HCT116 (cell line): ENCODE results near the gene SLC13A3. TPM values are rescaled to one million over a fixed set of nuclear protein-coding genes. Genes with fewer than 3 reads are reported as not detected.

Experiments used
- ATAC-seq: fragments of 200-7000 bp; cut with Tn5 transposase; 2 replicates; pipeline ENCODE4 v1.9.1; 2020; ENCODE audit warnings: mild to moderate bottlenecking, moderate library complexity
- BruUV-seq: library from RNA; stranded (reverse); fragments of 400-500 nt; replicated peaks from 2 replicates; lab custom pipeline; 2021; lab: Mats Ljungman, UMichigan
- CTCF ChIA-PET: fragments of 300-600 bp; sonication (Branson Sonifier 250); formaldehyde crosslinking; loops from one replicate; lab custom pipeline; 2021; ENCODE audit warnings: antibody characterized with exemption; lab: Charles Lee
- POLR2A ChIA-PET: fragments of 300-600, 350-600 bp; sonication (Branson Sonifier 250); formaldehyde crosslinking; loops from one replicate; lab custom pipeline; 2021; ENCODE audit warnings: antibody characterized with exemption; lab: Charles Lee
- RAD21 ChIA-PET, 2 experiments: fragments of 300-600 bp; sonication (Branson Sonifier 250); formaldehyde crosslinking; loops; one replicate each; lab custom pipeline; 2023; ENCODE audit warnings: low total read pairs in 2 of 2; ENCODE audit not compliant: uncharacterized antibody in 2 of 2, unreplicated experiment in 2 of 2, low non-redundant PET in 1 of 2; lab: Charles Lee
- DNase-seq: peaks from one replicate; pipeline ENCODE4 v3.0.0-alpha.2; 2010; ENCODE audit warnings: low read depth, low spot score
- H2AFZ ChIP-seq: fragments of 200-600 bp; shearing (Covaris generic), sonication (generic); 2 replicates; pipeline ENCODE4 v1.6.1; 2017; ENCODE audit warnings: low read depth, mixed run types, mixed read lengths, antibody characterized with exemption, low read length; ENCODE audit not compliant: poor library complexity, severe bottlenecking
- H3K27ac ChIP-seq: 2 replicates; pipeline ENCODE4 v1.5.1; 2012; ENCODE audit warnings: low read depth, low read length
- H3K27me3 ChIP-seq: fragments of 200-600 bp; sonication (generic); 2 replicates; pipeline ENCODE4 v1.6.1; 2016; ENCODE audit warnings: mixed run types, low read length, mixed read lengths; ENCODE audit not compliant: insufficient read depth
- H3K36me3 ChIP-seq, 2 experiments: fragments of 200-500 bp in 1 of 2; fragments of 200-600 bp in 1 of 2; sonication (Bioruptor generic) in 1 of 2; sonication (generic) in 1 of 2; 2 replicates each; pipeline versions ENCODE4 v1.5.1 to v1.6.1; 2014 to 2016; ENCODE audit warnings: low read length in 2 of 2, inconsistent platforms in 1 of 2, mixed read lengths in 1 of 2, mixed run types in 1 of 2; ENCODE audit not compliant: insufficient read depth in 2 of 2, control insufficient read depth in 1 of 2
- H3K4me1 ChIP-seq, 2 experiments: fragments of 200-600 bp in 1 of 2; sonication (generic) in 1 of 2; 2 replicates each; pipeline versions ENCODE4 v1.5.1 to v1.6.1; 2012 to 2017; ENCODE audit warnings: low read length in 2 of 2, inconsistent platforms in 1 of 2, mild to moderate bottlenecking in 1 of 2, mixed read lengths in 1 of 2, mixed run types in 1 of 2, moderate library complexity in 1 of 2; ENCODE audit not compliant: insufficient read depth in 2 of 2, control insufficient read depth in 1 of 2
- H3K4me2 ChIP-seq: fragments of 200-600 bp; sonication (generic); 2 replicates; pipeline ENCODE4 v1.6.1; 2017; ENCODE audit warnings: mixed run types, low read length, mixed read lengths
- H3K4me3 ChIP-seq, 2 experiments: fragments of 200-600 bp in 1 of 2; sonication (generic) in 1 of 2; replicated peaks in 1 of 2; 2 replicates each; pipeline ENCODE4 v1.5.1; 2011 to 2016; ENCODE audit warnings: low read length in 2 of 2, control low read depth in 1 of 2, low read depth in 1 of 2, mild to moderate bottlenecking in 1 of 2, mixed read lengths in 1 of 2, mixed run types in 1 of 2
- H3K79me2 ChIP-seq: fragments of 200-600 bp; sonication (generic); 2 replicates; pipeline ENCODE4 v1.6.1; 2017; ENCODE audit warnings: mild to moderate bottlenecking, mixed run types, low read length, moderate library complexity, mixed read lengths; ENCODE audit not compliant: insufficient read depth
- H3K9ac ChIP-seq: fragments of 200-600 bp; sonication (generic); 2 replicates; pipeline ENCODE4 v1.6.1; 2016; ENCODE audit warnings: low read length, mixed read lengths
- H3K9me2 ChIP-seq: fragments of 200-600 bp; sonication (generic), shearing (Covaris generic); 2 replicates; pipeline ENCODE4 v1.6.1; 2017; ENCODE audit warnings: mixed run types, mild to moderate bottlenecking, moderate library complexity; ENCODE audit not compliant: insufficient read depth
- H3K9me3 ChIP-seq, 2 experiments: fragments of 200-500 bp in 1 of 2; fragments of 200-600 bp in 1 of 2; sonication (Bioruptor generic) in 1 of 2; sonication (generic) in 1 of 2; 2 replicates each; pipeline ENCODE4 v1.6.1; 2014 to 2017; ENCODE audit warnings: low read length in 2 of 2, mixed read lengths in 2 of 2, inconsistent platforms in 1 of 2, low read depth in 1 of 2, mild to moderate bottlenecking in 1 of 2, mixed run types in 1 of 2, moderate library complexity in 1 of 2; ENCODE audit not compliant: control insufficient read depth in 1 of 2, insufficient read depth in 1 of 2
- H4K20me1 ChIP-seq: fragments of 200-600 bp; sonication (generic), shearing (Covaris generic); 2 replicates; pipeline ENCODE4 v1.6.1; 2017; ENCODE audit warnings: mixed run types, mild to moderate bottlenecking, moderate library complexity; ENCODE audit not compliant: insufficient read depth
- ATF3 ChIP-seq: IDR thresholded peaks from 2 replicates; pipeline ENCODE4 v1.6.1; 2012
- CEBPB ChIP-seq: IDR thresholded peaks from 2 replicates; pipeline ENCODE4 v1.6.1; 2012; ENCODE audit warnings: low read depth
- ELF1 ChIP-seq: IDR thresholded peaks from 2 replicates; pipeline ENCODE4 v1.6.1; 2012; ENCODE audit warnings: low read depth, borderline replicate concordance
- EZH2 ChIP-seq: fragments of 200-600 bp; sonication (generic); IDR thresholded peaks from 2 replicates; pipeline ENCODE4 v1.6.1; 2017; ENCODE audit warnings: antibody characterized with exemption, mixed run types
- EZH2phosphoT487 ChIP-seq: fragments of 200-600 bp; IDR thresholded peaks from 2 replicates; pipeline ENCODE4 v1.6.1; 2018; ENCODE audit warnings: antibody characterized with exemption, borderline replicate concordance
- FOSL1 ChIP-seq: IDR thresholded peaks from 2 replicates; pipeline ENCODE4 v1.6.1; 2012; ENCODE audit warnings: low read depth
- RAD21 ChIP-seq: IDR thresholded peaks from 2 replicates; pipeline ENCODE4 v1.6.1; 2012; ENCODE audit warnings: low read depth, mild to moderate bottlenecking
- REST ChIP-seq: IDR thresholded peaks from 2 replicates; pipeline ENCODE4 v1.6.1; 2012; ENCODE audit warnings: low read depth
- SIN3A ChIP-seq: IDR thresholded peaks from 2 replicates; pipeline ENCODE4 v1.6.1; 2012; ENCODE audit warnings: low read depth
- SP1 ChIP-seq: IDR thresholded peaks from 2 replicates; pipeline ENCODE4 v1.6.1; 2012; ENCODE audit warnings: low read depth
- TCF7L2 ChIP-seq: IDR thresholded peaks from 2 replicates; pipeline ENCODE4 v1.7.0; 2011; ENCODE audit warnings: borderline replicate concordance, inconsistent platforms; ENCODE audit not compliant: insufficient read depth, insufficient read length; ENCODE audit errors: extremely low read depth
- YY1 ChIP-seq: IDR thresholded peaks from 2 replicates; pipeline ENCODE4 v1.6.1; 2011; ENCODE audit warnings: low read length, low read depth, moderate library complexity, mild to moderate bottlenecking; ENCODE audit not compliant: insufficient replicate concordance; ENCODE audit errors: extremely low read depth
- ZBTB33 ChIP-seq: IDR thresholded peaks from 2 replicates; pipeline ENCODE4 v1.6.1; 2011; ENCODE audit warnings: mild to moderate bottlenecking, low read length, moderate library complexity; ENCODE audit not compliant: insufficient replicate concordance; ENCODE audit errors: extremely low read depth
- intact Hi-C: fragments of 100-400 bp; cut with micrococcal nuclease; formaldehyde crosslinking; loops from 2 replicates; pipeline ENCODE4 v1.10.0; 2022
- total RNA-seq: library from RNA; stranded (reverse); gene quantifications from one replicate; pipeline ENCODE4 v1.2.1, GENCODE V29; 2021; ENCODE audit not compliant: unreplicated experiment

The SLC13A3 gene
- total RNA-seq, 1 experiment from 2014 or later: not detected

GRCh38 chr20:46569961-46570360, 81.3 kb downstream of the SLC13A3 start (continued):
- TF ChIP-seq ATF3: no peak
- TF ChIP-seq SP1: no peak
- TF ChIP-seq, all 23 proteins: peak for 0

- ChIA-PET POLR2A (no interaction called here), CTCF (interaction anchor here (1.4 kb wide), 1 partner anchor 10 kb away, joined by 3 read pairs; no protein-coding TSS in a partner anchor), RAD21 (no interaction called here)
- Histone ChIP-seq H3K36me3 (no peaks in the 10 kb centered on the region), H3K27ac (no peak overlapping the region), H3K4me2 (no peak overlapping the region), H2AFZ (no peak overlapping the region), H3K27me3 (0 out of 2 replicates have a peak, but pooled peaks cover 2% of the 10 kb centered on the region), H3K4me1 (no peaks in the 10 kb centered on the region), H3K9me3 (no peaks in the 10 kb centered on the region), H3K4me3 (no peak overlapping the region), H3K9me2 (no peaks in the 10 kb centered on the region), H3K9ac (no peak overlapping the region), H3K79me2 (no peaks in the 10 kb centered on the region), H4K20me1 (no peaks in the 10 kb centered on the region)
- intact Hi-C loops: no loop called here
- DNase-seq: no peak
- no TSS peak for BruUV-seq
- no peak for ATAC-seq
- TF ChIP-seq ELF1: no peak
These were observed 82.6 kb downstream of the SLC13A3 start for GRCh38 chr20:46568570-46569129.

- H3K27ac ChIP-seq: no peak overlapping the region
- no peaks in the 10 kb centered on the region for H3K27me3 ChIP-seq
- ChIA-PET CTCF (no interaction called here), POLR2A (no interaction called here), RAD21 (no interaction called here)
- no peak overlapping the region for H3K9ac ChIP-seq
- no peaks in the 10 kb centered on the region for H3K9me3 ChIP-seq
- DNase-seq (no peak), ATAC-seq (no peak)
- H3K36me3 ChIP-seq: no peaks in the 10 kb centered on the region
- no peak overlapping the region for H3K4me2 ChIP-seq
- intact Hi-C loops: no loop called here
- peaks cover 4 to 11% of the 10 kb centered on the region in 2 experiments; a peak in 2 of 4 replicates for H3K4me1 ChIP-seq
- H3K79me2 ChIP-seq: no peaks in the 10 kb centered on the region
- no TSS peak for BruUV-seq
- no peaks in the 10 kb centered on the region for H4K20me1 ChIP-seq
- no peak overlapping the region for H3K4me3 ChIP-seq
- H3K9me2 ChIP-seq: no peaks in the 10 kb centered on the region
- no peak overlapping the region for H2AFZ ChIP-seq
- TF ChIP-seq EZH2: no peak
- no peak for TF ChIP-seq CEBPB
- no peak for TF ChIP-seq FOSL1
- no peak for TF ChIP-seq SIN3A
- no peak for TF ChIP-seq RAD21
- TF ChIP-seq EZH2phosphoT487: no peak
- no peak for TF ChIP-seq YY1
- no peak for TF ChIP-seq ZBTB33
- no peak for TF ChIP-seq REST
- TF ChIP-seq TCF7L2: no peak
These were observed 85.1 kb downstream of the SLC13A3 start for GRCh38 chr20:46566125-46566524.
